A673 (cell line): ENCODE measurements around the gene C1orf167. TPM values are rescaled to one million over a fixed set of nuclear protein-coding genes. Genes with fewer than 3 reads are reported as not detected.

Experiments used
- BruUV-seq: library from RNA; stranded (reverse); fragments of 400-500 nt; replicated peaks from 2 replicates; lab custom pipeline; 2021; lab: Mats Ljungman, UMichigan
- CTCF ChIA-PET: fragments of 300-600 bp; sonication (Branson Sonifier 250); formaldehyde crosslinking; loops from one replicate; lab custom pipeline; 2022; ENCODE audit warnings: antibody characterized with exemption; lab: Charles Lee
- POLR2A ChIA-PET: fragments of 300-600 bp; sonication (Branson Sonifier 250); formaldehyde crosslinking; loops from one replicate; lab custom pipeline; 2022; ENCODE audit warnings: antibody characterized with exemption; ENCODE audit not compliant: low non-redundant PET; lab: Charles Lee
- DNase-seq: peaks from one replicate; pipeline ENCODE4 v3.0.0-alpha.2; 2015; ENCODE audit warnings: low spot score
- H3K27ac ChIP-seq: fragments of 200-600 bp; sonication (generic); 2 replicates; pipeline ENCODE4 v1.5.1; 2016; ENCODE audit warnings: mixed run types, low read depth, mild to moderate bottlenecking, mixed read lengths, antibody characterized with exemption, low read length; ENCODE audit not compliant: poor library complexity, severe bottlenecking
- H3K27me3 ChIP-seq: fragments of 200-600 bp; sonication (generic); replicated peaks from 2 replicates; pipeline ENCODE4 v1.6.1; 2017; ENCODE audit warnings: mixed run types, low read depth, mild to moderate bottlenecking, mixed read lengths, antibody characterized with exemption, low read length; ENCODE audit not compliant: insufficient read depth, poor library complexity
- H3K36me3 ChIP-seq: fragments of 200-600 bp; sonication (generic); 2 replicates; pipeline ENCODE4 v1.6.1; 2016; ENCODE audit warnings: mixed run types, mild to moderate bottlenecking, mixed read lengths, antibody characterized with exemption, low read length; ENCODE audit not compliant: insufficient read depth, poor library complexity, severe bottlenecking
- H3K4me1 ChIP-seq: fragments of 200-600 bp; sonication (generic); 2 replicates; pipeline ENCODE4 v1.6.1; 2017; ENCODE audit warnings: mixed run types, mild to moderate bottlenecking, mixed read lengths, antibody characterized with exemption, low read length; ENCODE audit not compliant: insufficient read depth, poor library complexity, severe bottlenecking
- H3K4me3 ChIP-seq: fragments of 200-600 bp; sonication (generic); 2 replicates; pipeline ENCODE4 v1.5.1; 2016; ENCODE audit warnings: low read depth, mixed run types, mild to moderate bottlenecking, mixed read lengths, low read length; ENCODE audit not compliant: poor library complexity, severe bottlenecking
- H3K9me3 ChIP-seq: fragments of 200-600 bp; sonication (generic); 2 replicates; pipeline ENCODE4 v1.6.1; 2016; ENCODE audit warnings: mixed run types, low read depth, mild to moderate bottlenecking, mixed read lengths, antibody characterized with exemption, low read length; ENCODE audit not compliant: poor library complexity, severe bottlenecking
- EZH2 ChIP-seq: fragments of 200-600 bp; sonication (generic); IDR thresholded peaks from 2 replicates; pipeline ENCODE4 v1.6.1; 2017; ENCODE audit warnings: borderline replicate concordance, low read depth, mild to moderate bottlenecking, mixed read lengths, antibody characterized with exemption, low read length; ENCODE audit not compliant: poor library complexity, severe bottlenecking
- intact Hi-C: fragments of 100-400 bp; cut with micrococcal nuclease; formaldehyde crosslinking; loops from one replicate; pipeline ENCODE4 v1.10.0; 2022; ENCODE audit not compliant: unreplicated experiment
- total RNA-seq: library from RNA; stranded (reverse); gene quantifications from 2 replicates; pipeline ENCODE4 v1.2.3, GENCODE V29; 2021
- TF ChIP-seq, protein P1 (sequence below): fragments of 300-800, 200-600 bp; sonication (generic); conservative IDR thresholded peaks from 2 replicates; pipeline ENCODE4 v1.5.1; 2017; ENCODE audit warnings: low read depth, mild to moderate bottlenecking, antibody characterized with exemption, low read length, moderate library complexity, mixed read lengths

The C1orf167 gene
- total RNA-seq, 1 experiment from 2014 or later, result not detected

DNA sequence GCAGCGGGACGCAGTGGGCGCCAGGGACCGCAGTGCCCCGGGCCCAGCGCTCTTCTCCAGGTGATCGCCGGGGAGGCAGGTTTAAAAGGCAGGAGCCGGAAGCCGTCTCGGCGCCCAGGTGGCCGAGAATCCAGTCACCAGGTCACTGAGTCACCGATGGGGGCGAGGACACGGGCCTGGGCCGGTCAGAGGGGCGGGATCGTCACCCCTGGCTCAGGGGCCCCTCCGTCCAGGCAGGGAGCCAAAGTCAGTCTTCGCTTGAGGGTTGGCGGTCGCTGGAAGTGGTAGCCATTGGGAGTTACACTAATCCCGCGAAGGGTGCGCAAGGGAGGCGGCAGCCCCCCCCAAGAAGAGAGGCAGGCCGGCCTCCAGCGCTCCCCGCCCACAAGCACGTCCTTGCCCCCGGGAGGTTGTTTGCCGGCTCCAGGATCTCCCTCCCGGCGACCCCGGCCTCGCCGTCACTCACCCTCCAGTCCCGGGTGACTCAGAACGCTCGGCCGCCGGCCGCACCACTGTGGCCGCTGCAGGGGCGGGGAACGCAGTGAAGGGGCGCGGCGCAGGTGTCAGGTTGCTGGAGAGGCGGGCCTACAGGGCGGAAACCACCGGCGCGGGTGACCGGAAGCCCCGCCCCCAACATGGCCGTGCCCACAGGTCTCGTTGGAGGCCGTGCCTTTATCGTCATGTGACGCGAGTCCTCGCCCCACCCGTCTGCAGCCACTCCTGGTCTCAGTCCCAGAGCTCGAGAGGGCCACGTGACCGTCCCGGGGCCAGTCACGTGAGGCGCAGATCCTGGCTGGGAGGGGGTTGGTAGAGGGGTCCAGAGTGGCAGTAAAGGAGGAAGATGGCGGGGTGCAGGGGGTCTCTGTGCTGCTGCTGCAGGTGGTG is 43.7 kb downstream of the C1orf167 start, which contains the start of the genes CLCN6 and MTHFR:
Gene CLCN6, plus strand, starts transcription at position 770 of the 885 bp plus-strand sequence. Its CDS starts 72 bp downstream, at position 842.
Gene MTHFR, minus strand, starts transcription at position 543 of the 885 bp plus-strand sequence. CDS start 2,848 bp downstream, outside the sequence.
- POLR2A ChIA-PET, result interaction anchor here (0.6 to 0.7 kb wide), 2 partner anchors 145 to 749 kb away, joined by 3 read pairs; no protein-coding TSS in a partner anchor

DNA sequence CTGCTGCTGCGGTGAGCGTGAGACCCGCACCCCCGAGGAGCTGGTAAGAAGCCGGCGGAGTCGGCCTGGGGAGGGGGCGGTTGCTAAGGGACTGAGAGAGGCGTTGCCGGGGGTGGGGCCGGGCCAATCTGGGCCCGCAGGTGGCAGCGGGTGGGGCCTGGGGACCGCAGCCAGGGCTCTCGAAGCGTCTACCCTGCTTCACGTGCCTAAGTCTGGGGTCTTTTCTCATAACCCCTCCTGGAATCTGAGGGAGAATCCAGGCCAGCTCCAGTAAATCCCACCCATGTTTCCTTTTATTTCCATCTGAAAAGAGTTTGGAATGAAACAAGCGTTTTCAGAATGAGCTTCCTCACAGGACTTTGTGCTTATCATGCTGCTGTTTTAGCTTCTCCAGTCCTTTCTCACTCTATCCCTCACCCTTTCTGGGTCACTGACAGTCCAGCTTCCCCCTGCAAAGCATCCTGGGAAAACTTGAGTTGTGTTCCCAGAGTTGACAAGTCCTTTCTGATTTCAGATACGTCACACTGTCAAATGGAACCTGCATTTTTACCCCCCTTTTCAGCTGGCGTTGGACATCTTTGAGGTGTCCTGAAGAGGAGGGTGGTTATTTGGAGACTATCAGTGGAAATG is 44.4 kb downstream of the C1orf167 start:
- H3K27me3 ChIP-seq, result no peaks in the 10 kb centered on the region
- ChIA-PET CTCF (no interaction called here), POLR2A (interaction anchor here (0.6 kb wide), 1 partner anchor 138 kb away, joined by 3 read pairs; no protein-coding TSS in a partner anchor)
- H3K27ac ChIP-seq, result peak overlapping the region; percentile 88
- H3K4me3 ChIP-seq, result peak overlapping the region; percentile 79
- H3K4me1 ChIP-seq, result peaks cover 42% of the 10 kb centered on the region
- peak; percentile 21 for DNase-seq
- H3K36me3 ChIP-seq, result peaks cover 42% of the 10 kb centered on the region
- no peaks in the 10 kb centered on the region for H3K9me3 ChIP-seq
- BruUV-seq, result TSS peak; percentile 46
- intact Hi-C loops, result loop anchor here (5.0 kb wide), 1 partner anchor 124 kb away; the partner anchor contains the start of gene MAD2L2
- no peak for TF ChIP-seq EZH2
- TF ChIP-seq, protein P1, sequence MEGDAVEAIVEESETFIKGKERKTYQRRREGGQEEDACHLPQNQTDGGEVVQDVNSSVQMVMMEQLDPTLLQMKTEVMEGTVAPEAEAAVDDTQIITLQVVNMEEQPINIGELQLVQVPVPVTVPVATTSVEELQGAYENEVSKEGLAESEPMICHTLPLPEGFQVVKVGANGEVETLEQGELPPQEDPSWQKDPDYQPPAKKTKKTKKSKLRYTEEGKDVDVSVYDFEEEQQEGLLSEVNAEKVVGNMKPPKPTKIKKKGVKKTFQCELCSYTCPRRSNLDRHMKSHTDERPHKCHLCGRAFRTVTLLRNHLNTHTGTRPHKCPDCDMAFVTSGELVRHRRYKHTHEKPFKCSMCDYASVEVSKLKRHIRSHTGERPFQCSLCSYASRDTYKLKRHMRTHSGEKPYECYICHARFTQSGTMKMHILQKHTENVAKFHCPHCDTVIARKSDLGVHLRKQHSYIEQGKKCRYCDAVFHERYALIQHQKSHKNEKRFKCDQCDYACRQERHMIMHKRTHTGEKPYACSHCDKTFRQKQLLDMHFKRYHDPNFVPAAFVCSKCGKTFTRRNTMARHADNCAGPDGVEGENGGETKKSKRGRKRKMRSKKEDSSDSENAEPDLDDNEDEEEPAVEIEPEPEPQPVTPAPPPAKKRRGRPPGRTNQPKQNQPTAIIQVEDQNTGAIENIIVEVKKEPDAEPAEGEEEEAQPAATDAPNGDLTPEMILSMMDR, result no peak

More for the DNA sequence above, 43.7 kb downstream of the C1orf167 start, which contains the start of the genes CLCN6 and MTHFR:
- peak; percentile 99 for DNase-seq
- no TSS peak for BruUV-seq
- Histone ChIP-seq H3K4me1 (peaks cover 42% of the 10 kb centered on the region), H3K27me3 (no peaks in the 10 kb centered on the region), H3K36me3 (peaks cover 43% of the 10 kb centered on the region), H3K27ac (peak within 1 kb of the TSS; percentile 88), H3K4me3 (peak within 1 kb of the TSS; percentile 79), H3K9me3 (no peaks in the 10 kb centered on the region)
- intact Hi-C loops, result loop anchor here (5.0 kb wide), 1 partner anchor 123 kb away; the partner anchor contains the start of gene MAD2L2
- no peak for TF ChIP-seq EZH2
- TF ChIP-seq, protein P1, result no peak
- CTCF ChIA-PET, result no interaction called here

DNA sequence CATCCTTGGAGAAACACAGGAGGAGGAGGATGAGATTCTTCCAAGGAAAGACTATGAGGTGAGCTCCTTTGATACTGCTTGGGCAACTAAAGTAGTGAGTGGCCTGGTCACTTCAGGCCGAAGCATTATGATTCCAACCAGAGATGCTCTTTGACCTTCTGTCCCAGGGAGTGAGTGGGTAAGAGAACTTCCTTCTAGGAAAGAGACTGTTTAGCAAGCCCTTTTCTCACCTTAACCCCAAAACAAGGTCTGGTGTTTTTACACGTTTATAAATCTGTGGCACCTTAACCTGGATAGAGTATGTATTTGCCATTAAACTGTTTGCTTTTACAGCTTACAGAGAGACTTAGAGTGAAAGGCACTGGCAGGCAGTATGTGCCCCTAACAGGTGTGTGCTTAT is 45.1 kb downstream of the C1orf167 start:
- Histone ChIP-seq H3K27ac (peak overlapping the region; percentile 88), H3K4me1 (peaks cover 42% of the 10 kb centered on the region), H3K4me3 (peak overlapping the region; percentile 79), H3K27me3 (no peaks in the 10 kb centered on the region), H3K9me3 (no peaks in the 10 kb centered on the region), H3K36me3 (peaks cover 48% of the 10 kb centered on the region)
- no peak for DNase-seq
- ChIA-PET POLR2A (interaction anchor here (0.6 kb wide), 1 partner anchor 137 kb away, joined by 3 read pairs; no protein-coding TSS in a partner anchor), CTCF (interaction anchor here (0.6 kb wide), 1 partner anchor 60 kb away, joined by 3 read pairs; no protein-coding TSS in a partner anchor)
- intact Hi-C loops, result loop anchor here (5.0 kb wide), 1 partner anchor 125 kb away; the partner anchor contains the start of gene MAD2L2
- no TSS peak for BruUV-seq
- TF ChIP-seq, protein P1, result no peak
- no peak for TF ChIP-seq EZH2
